ENCODE data around the gene EIF4G1. TPM values are rescaled to one million over a fixed set of nuclear protein-coding genes. Genes with fewer than 3 reads are reported as not detected.

The EIF4G1 gene
- total RNA-seq, 4 donors from 2014 or later = 135 to 453 (median 217) TPM

DNA sequence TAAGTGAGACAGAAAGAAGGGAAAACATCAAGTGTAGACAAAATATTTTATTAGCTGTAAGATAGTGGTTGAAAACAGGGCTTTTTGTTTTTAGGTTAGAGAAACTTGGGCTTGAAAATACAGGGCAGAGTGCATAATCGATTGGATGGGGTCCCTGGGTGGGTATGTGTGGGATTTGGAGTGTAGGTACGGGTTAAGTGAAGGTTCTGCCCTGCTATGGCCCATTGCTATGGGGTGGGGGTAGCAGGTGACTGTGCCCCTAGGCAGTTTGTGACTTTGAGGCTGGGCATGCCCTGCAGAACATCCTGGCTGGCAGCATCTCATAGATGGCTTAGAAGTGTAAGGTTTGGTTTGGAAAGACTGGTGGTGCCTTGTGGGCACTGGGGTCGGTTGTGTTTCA lies 19.3 kb downstream of the EIF4G1 start:
- DNase-seq = no peak
- in situ Hi-C loops (cut with MboI; ENCODE audit: low pct_ligation_motif_present in 1 of 4, low pct_unique_long_range_greater_than_20kb in 1 of 4, low sequenced_read_pairs in 3 of 4) = no loop called here

DNA sequence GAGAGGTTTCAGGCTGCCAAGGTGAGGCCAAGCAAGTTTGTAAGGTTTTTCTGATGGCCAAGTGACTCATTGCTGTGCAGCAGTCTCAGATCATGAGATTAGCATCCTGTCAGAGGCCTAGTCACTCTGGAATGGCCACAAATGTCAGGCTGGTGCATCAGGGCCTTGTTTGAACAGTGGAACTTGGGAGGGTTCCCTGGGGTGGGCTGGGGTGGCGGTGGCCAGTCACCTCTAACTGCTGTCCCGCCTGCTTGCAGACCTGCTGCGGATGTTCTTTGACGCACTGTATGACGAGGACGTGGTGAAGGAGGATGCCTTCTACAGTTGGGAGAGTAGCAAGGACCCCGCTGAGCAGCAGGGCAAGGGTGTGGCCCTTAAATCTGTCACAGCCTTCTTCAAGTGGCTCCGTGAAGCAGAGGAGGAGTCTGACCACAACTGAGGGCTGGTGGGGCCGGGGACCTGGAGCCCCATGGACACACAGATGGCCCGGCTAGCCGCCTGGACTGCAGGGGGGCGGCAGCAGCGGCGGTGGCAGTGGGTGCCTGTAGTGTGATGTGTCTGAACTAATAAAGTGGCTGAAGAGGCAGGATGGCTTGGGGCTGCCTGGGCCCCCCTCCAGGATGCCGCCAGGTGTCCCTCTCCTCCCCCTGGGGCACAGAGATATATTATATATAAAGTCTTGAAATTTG lies 20.2 kb downstream of the EIF4G1 start:
- intact Hi-C loops (cut with DNase I; ENCODE audit: low total_unique reads) = no loop called here
- no peaks in the 10 kb centered on the region for H3K27me3 ChIP-seq
- in situ Hi-C loops (cut with MboI; ENCODE audit: low pct_ligation_motif_present in 1 of 4, low pct_unique_long_range_greater_than_20kb in 1 of 4, low sequenced_read_pairs in 3 of 4) = no loop called here
- 84% methylated on average over 15 of the region's 15 CpGs; no CpG with 5 or more reads in 1 of the 2 donors for WGBS, 2 donors (ENCODE audit: low coverage in 1 of 2)
- no peaks in the 10 kb centered on the region for H3K9me3 ChIP-seq
- no peak overlapping the region for H3K4me3 ChIP-seq
- H3K4me1 ChIP-seq = peaks cover 12 to 28% (median 24%) of the 10 kb centered on the region in 4 donors
- peaks cover 0 to 41% (median 16%) of the 10 kb centered on the region in 4 donors for H3K36me3 ChIP-seq
- TF ChIP-seq POLR2A (IDR thresholded peaks at IDR 0.05) (no peak), EP300 (IDR thresholded peaks at IDR 0.05; ENCODE audit: low read depth) (no peak), POLR2AphosphoS5 (IDR thresholded peaks at IDR 0.05) (no peak)
- TF ChIP-seq, protein P1, sequence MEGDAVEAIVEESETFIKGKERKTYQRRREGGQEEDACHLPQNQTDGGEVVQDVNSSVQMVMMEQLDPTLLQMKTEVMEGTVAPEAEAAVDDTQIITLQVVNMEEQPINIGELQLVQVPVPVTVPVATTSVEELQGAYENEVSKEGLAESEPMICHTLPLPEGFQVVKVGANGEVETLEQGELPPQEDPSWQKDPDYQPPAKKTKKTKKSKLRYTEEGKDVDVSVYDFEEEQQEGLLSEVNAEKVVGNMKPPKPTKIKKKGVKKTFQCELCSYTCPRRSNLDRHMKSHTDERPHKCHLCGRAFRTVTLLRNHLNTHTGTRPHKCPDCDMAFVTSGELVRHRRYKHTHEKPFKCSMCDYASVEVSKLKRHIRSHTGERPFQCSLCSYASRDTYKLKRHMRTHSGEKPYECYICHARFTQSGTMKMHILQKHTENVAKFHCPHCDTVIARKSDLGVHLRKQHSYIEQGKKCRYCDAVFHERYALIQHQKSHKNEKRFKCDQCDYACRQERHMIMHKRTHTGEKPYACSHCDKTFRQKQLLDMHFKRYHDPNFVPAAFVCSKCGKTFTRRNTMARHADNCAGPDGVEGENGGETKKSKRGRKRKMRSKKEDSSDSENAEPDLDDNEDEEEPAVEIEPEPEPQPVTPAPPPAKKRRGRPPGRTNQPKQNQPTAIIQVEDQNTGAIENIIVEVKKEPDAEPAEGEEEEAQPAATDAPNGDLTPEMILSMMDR (IDR thresholded peaks at IDR 0.05) = no peak
- H3K27ac ChIP-seq = peak overlapping the region; percentile 94 to 99 (median 97)
- DNase-seq = no peak

More for the DNA sequence above, 19.3 kb downstream of the EIF4G1 start:
- H3K27me3 ChIP-seq = no peaks in the 10 kb centered on the region
- peak overlapping the region in 1 of 4 donors; percentile 97 for H3K27ac ChIP-seq
- WGBS, 2 donors (ENCODE audit: low coverage in 1 of 2) = 76 to 82% methylated on average over 3 of the region's 3 CpGs
- TF ChIP-seq, protein P1 (IDR thresholded peaks at IDR 0.05) = no peak
- TF ChIP-seq POLR2AphosphoS5 (IDR thresholded peaks at IDR 0.05) (no peak), POLR2A (IDR thresholded peaks at IDR 0.05) (no peak), EP300 (IDR thresholded peaks at IDR 0.05; ENCODE audit: low read depth) (no peak)
- intact Hi-C loops (cut with DNase I; ENCODE audit: low total_unique reads) = no loop called here
- H3K4me3 ChIP-seq = no peak overlapping the region
- no peaks in the 10 kb centered on the region for H3K9me3 ChIP-seq
- H3K36me3 ChIP-seq = peaks cover 0 to 50% (median 20%) of the 10 kb centered on the region in 4 donors
- peaks cover 8 to 22% (median 19%) of the 10 kb centered on the region in 4 donors for H3K4me1 ChIP-seq

DNA sequence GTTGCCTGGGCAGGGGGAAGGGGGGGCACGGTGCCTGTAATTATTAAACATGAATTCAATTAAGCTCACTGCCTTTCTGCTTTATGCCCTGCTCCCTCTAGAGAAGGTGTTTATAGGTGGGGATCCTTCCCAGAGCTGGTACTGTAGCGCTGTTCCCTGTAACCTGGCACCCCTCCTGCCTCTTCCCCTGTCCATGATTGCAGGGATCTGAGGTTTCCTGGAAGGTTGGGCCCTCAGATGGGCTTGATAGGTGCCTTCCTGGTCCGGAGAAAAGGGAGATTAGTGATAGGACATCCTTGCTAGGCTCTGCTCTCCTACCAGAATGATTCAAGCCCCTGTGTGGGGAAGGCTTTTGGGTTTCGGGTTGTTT lies 20.9 kb downstream of the EIF4G1 start:
- intact Hi-C loops (cut with DNase I; ENCODE audit: low total_unique reads) = no loop called here
- H3K4me3 ChIP-seq = peak overlapping the region in 2 of 4 donors; percentile 75 to 88
- no peak for DNase-seq

More for the DNA sequence above, 20.9 kb downstream of the EIF4G1 start:
- no peaks in the 10 kb centered on the region for H3K9me3 ChIP-seq
- 47 to 52% methylated on average over 2 to 4 of the region's 4 CpGs for WGBS, 2 donors (ENCODE audit: low coverage in 1 of 2)
- no peak for TF ChIP-seq EP300 (IDR thresholded peaks at IDR 0.05; ENCODE audit: low read depth)
- TF ChIP-seq, protein P1 (IDR thresholded peaks at IDR 0.05) = no peak
- no peak for TF ChIP-seq POLR2AphosphoS5 (IDR thresholded peaks at IDR 0.05)
- TF ChIP-seq POLR2A (IDR thresholded peaks at IDR 0.05) = no peak
- peaks cover 0 to 36% (median 12%) of the 10 kb centered on the region in 4 donors for H3K36me3 ChIP-seq
- H3K27ac ChIP-seq = peak overlapping the region; percentile 94 to 99 (median 97)
- in situ Hi-C loops (cut with MboI; ENCODE audit: low pct_ligation_motif_present in 1 of 4, low pct_unique_long_range_greater_than_20kb in 1 of 4, low sequenced_read_pairs in 3 of 4) = no loop called here
- H3K4me1 ChIP-seq = peaks cover 12 to 28% (median 24%) of the 10 kb centered on the region in 4 donors
- no peaks in the 10 kb centered on the region for H3K27me3 ChIP-seq
